GM18868 (cell line): ENCODE measurements around the gene CDK16.

Experiments
- ATAC-seq: cut with Tn5 transposase; IDR thresholded peaks from one replicate; pipeline ENCODE4 v1.9.1; 2021; ENCODE audit warnings: mild to moderate bottlenecking, moderate library complexity; ENCODE audit not compliant: unreplicated experiment

Gene CDK16

DNA sequence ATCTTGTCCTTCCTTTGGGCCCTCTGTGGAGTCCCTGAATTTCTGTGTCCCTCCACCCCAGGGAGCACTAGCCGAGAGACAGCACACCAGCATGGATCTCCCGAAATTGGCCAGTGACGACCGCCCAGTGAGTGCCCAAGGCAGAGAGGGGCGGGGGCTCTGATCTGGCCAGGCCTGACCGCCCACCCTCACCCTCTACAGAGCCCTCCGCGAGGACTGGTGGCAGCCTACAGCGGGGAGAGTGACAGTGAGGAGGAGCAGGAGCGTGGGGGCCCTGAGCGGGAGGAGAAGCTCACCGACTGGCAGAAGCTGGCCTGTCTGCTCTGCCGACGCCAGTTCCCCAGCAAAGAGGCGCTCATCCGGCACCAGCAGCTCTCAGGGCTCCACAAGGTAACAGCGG is 33.2 kb upstream of the CDK16 start:
- no peak for ATAC-seq

DNA sequence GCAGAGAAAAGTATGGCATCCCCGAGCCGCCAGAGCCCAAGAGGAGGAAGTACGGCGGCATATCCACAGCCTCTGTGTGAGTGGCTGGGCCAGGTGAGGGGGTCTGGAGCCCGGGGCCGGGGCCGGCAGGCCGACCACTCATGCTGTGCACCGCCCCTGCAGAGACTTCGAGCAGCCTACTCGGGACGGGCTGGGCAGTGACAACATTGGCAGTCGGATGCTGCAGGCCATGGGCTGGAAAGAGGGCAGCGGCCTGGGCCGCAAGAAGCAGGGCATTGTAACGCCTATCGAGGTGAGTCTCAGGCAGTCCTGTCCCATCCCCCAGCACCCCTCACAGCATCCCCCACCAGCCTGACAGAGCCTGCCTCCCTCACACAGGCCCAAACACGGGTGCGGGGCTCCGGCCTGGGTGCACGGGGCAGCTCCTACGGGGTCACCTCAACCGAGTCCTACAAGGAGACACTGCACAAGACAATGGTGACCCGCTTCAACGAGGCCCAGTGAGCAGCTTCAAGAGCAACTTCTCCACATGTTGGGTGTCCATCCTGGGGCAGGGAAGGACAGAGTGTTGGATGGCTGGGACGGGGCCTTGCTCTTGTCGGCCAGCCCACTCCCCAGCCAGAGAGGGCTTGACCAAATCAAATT is 32.3 kb upstream of the CDK16 start:
- no peak for ATAC-seq

DNA sequence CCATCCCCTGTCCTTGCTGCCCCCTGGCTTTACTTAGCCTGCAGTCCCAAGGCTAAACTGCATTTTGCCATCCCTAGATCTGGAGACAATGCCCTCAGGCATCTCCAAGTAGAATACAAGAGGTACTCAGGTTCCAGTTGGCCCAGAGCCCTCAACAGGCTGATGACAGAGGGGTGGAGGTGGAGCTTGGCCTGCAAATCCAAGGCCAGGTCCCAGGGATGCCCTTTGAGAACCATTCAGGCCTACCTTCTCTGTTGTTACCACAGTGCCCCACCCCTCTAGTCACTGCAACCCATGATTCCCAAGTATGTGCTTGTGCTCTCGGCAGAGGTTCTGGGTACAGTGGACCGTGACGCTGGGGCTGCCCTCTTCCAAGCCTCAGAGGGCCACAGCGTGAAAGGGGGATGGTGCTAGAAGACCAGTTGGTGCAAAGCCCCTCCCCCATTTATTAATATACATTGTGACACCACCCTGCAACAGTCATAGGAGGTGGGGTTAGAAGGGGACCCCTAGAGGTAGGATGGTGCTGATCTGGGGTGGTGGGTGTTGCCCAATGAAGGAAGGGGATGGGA is 31.3 kb upstream of the CDK16 start:
- no peak for ATAC-seq

DNA sequence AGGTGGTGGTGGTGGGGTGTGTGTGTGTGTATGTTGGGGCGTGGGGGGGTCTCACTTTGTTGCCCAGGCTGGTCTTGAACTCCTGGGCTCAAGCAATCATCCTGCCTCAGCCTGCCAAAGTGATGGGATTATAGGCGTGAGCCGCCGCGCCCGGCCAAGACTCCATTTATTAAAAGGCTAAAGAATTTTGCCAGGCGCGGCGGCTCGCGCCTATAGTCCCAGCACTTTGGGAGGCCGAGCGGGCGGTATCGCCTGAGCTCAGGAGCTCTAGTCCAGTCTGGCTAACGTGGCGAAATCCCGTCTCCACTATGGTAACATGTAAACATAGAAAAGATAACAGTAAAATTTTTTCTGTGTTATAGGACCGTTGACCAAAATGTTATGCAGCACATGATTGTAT is 28.6 kb upstream of the CDK16 start:
- ATAC-seq: no peak

DNA sequence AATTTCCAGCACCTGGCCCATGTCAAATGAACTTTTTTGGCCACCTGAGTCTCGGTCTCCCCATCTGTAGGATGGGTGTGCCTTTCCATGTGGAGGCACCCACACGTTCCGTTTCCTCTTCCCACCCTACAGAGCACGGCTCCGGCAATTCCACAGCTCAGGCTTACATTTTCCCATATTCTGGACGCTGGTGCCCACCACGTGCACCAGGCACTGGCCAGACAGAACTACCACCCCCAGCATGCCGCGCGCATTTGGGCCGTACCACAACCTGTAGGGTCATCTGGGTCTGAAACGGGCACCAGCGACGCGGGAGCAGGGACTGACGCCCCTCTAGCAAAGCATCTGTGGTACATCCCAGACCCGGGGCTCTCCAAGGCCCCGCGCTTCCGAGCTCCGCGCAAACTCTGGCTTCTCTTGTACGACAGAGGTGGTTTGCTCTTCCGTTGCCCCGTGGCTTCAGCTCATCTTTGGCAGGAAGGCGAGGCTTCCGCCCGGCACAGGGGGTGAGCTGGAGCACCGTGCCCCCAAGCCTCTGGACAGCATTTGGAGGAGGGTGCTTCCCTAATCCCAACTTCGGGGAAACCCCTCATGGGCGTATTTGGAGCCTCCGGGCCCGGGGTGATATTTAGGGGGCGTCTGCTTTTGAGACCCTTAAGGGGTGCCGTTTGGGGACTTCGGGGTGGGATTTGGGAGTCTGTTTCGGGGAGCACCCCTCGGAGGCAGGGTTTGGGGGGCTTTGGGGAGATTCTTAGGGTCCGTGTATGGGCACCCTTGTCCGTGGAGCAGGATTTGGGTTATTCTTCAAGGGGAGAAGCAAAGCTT is 27.8 kb upstream of the CDK16 start:
- ATAC-seq: peak; percentile 80

DNA sequence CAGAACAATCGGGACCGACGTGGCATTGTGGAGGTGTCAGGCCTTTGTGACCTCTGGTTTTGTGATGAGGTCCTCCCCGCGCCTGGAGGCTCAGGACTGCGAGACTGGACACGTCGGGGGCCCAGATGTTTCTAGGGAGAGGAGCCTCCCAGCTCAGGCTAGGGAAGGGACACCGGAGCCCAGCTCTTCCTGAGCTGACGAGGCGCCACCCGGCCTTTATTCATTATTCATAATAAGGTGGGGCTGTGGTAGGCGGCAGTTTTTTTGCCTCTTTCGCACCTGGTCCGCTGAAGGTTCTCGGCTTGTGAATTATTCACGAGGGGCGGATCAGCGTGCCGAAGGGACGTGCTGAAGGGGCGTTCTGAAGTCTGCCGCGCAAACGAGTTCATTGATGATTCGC is 27.1 kb upstream of the CDK16 start:
- no peak for ATAC-seq

DNA sequence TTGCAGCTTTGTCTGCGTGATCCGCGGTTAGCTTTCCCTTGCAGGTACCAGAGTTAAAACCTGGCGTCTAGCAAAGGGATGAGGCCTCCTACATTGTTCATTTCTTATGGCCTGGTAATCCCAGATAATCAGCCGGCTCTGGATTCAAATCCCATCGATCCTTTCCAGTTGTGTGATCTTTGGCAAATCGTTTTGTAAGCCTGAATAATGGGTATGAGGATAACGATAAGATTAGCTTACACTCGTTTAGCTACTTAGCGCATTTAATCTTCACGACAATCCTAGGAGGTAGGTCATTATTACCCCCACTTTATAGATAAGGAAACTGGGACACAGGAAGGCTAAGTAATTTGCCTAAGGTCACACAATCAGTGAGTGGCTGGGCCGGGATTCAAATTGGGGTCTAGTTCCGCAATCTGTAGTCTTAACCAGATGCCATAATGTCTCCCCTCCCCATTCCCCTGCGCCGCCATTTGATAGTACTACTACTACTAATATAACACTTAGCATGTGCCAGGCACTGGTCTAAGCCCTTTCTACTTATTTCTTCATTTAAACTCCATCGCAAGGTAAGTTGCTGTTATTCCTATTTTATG is 26.6 kb upstream of the CDK16 start:
- ATAC-seq: no peak

DNA sequence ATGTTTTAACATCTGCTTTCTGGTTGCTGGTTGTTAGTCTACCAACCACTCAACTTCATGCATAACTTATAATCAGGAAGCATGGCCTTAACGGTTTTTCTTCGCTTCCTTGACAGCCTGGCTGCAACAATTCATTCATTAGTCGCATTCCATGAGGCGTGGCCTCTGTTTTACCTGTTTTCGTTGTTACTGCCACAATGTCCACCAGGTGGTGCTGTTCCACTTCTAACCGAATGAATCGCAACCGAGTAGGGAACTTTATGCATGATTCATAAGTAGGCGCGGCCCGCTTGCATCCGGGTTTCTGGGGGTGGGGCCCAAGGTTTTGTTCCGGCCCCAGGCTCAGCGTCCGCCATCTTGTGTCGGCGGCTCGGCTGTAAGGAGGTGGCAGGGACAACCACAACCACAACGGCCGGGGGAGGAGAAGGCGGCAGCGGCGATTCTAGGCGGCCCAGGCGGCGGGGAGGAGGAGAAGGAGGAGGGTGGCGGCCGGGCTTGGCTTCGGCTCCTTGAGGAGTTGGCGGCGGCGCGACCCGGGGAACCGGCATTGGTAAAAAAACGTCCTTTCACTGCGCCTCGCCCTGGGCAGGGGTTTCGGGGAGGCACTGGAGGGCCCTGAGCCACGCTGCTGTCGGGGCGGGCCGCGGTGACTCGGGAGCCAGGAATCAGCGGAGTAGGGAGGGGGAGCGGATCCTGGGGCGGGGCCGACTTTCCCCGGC is 24.8 kb upstream of the CDK16 start, which contains the start of gene UBA1:
Gene UBA1, plus strand, starts transcription at position 355 of the 719 bp plus-strand sequence. CDS start 4,974 bp downstream, outside the sequence.
- ATAC-seq: peak; percentile 69

DNA sequence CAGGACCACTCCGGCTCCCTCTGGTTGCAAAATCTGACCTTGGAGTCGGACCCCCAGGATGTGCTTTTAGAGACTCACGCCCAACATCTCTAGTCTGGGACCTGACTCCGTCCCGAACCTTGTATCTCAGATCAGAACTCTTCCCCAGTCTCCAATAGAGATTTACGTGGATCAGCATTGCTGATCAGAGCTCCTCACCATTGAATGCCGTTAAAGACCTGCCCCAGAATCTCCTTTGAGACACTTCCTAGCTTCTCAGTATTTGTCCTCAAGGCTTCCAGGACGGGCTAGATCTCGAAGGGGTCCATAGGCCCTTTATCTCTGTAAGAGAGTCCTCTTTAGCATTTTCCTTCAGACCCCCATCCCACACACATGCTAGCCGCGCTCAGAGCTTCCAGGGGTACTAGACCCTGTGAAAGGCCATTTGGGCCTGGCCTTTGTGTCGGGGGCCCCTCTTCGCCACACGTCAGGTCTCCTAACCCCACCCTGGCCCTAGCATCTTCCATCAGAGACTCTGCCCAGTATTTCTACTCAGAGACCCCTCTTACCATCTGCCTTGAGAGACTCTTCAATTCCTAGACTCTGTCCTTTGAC is 24.2 kb upstream of the CDK16 start:
- ATAC-seq: no peak

DNA sequence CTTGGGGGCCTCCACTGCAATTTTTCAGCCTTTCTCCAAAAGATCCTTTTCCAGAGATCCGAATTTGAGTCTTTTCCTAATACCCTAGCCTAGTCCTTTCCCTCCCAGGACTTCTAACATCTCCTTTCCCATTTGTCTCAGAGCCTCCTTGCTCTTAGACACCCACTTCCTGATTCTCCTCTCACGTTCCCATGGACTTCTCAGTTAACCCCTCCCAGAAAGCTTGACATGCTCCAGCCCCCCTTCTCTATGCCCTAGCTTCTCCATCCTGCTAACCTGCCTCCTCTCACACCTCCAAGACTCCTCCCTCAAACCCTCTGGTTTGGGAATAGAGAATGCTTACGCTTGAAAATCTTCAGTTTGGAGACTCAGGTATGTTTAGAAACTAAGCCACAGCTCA is 22.4 kb upstream of the CDK16 start:
- no peak for ATAC-seq

DNA sequence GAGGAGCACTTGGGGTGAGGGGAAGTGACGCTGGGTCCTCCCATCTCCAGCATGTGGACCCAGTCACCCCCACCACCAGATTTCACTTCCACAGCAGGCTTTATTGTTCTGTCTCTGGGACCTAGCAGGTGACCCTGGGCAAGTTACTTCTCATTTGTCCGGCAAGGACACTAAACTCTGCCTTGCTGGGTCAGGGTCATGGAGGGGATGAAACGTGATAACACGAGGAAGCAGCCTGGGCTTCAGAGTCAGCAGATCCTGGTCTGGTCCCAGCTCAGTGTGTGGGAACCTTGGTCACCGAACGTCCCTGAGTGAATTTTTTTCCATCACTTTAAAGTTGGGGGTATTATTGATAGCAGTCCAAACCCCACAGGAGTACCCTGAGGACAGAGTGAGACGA is 21.0 kb upstream of the CDK16 start:
- ATAC-seq: no peak

DNA sequence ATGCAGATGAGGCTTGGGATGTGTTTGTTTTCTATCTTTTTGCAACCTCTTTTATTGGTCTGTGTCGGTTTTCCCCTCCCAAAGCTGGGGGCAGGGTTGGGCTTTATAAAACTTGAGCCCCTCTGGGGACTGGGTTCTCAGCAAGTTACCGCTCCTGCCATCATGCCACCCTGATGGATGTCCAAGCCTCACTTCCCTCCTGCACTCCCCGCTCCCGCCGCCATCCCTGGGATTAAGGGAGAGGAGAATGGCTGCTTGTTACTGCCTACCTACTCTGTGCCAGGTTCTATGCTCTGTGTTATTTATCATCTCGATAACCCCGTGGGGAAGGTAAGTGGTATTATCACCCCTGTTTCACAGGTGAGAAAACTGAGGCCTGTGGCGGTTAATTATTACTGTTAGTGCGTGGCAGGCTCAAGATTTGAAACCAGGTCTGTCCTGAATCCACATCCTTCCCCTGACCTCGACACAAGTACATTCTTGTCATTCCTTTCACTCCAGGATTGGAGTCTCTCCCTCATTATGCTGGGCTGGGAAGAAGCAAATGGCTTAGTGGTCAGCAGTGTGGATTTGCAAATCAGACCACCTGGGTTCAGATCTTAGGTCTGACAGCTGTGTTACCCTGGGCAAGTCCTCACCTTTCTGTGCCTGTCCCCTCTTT is 20.3 kb upstream of the CDK16 start:
- ATAC-seq: no peak

DNA sequence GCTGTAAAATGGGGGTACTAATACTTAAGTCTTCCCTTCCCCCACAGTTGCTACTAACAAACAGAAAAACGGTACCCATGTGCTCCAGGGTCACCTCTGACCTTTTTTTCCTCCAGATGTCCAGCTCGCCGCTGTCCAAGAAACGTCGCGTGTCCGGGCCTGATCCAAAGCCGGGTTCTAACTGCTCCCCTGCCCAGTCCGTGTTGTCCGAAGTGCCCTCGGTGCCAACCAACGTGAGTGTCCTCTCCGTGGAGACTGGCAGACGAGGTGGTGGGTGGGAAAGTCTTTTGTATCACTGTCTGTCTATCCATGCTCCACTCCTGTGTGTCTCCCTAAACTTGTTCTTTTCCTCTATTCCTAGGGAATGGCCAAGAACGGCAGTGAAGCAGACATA is 19.8 kb upstream of the CDK16 start:
- no peak for ATAC-seq

DNA sequence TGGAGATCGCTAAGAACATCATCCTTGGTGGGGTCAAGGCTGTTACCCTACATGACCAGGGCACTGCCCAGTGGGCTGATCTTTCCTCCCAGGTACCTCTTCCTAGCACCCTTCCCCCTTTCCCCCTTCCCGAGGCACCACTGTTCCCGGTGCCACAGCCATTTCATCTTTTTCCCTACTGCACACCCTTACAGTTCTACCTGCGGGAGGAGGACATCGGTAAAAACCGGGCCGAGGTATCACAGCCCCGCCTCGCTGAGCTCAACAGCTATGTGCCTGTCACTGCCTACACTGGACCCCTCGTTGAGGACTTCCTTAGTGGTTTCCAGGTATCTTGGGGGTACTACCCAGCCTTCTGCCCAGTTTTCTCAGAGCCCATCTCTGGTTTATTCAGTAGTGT is 19.2 kb upstream of the CDK16 start:
- no peak for ATAC-seq

DNA sequence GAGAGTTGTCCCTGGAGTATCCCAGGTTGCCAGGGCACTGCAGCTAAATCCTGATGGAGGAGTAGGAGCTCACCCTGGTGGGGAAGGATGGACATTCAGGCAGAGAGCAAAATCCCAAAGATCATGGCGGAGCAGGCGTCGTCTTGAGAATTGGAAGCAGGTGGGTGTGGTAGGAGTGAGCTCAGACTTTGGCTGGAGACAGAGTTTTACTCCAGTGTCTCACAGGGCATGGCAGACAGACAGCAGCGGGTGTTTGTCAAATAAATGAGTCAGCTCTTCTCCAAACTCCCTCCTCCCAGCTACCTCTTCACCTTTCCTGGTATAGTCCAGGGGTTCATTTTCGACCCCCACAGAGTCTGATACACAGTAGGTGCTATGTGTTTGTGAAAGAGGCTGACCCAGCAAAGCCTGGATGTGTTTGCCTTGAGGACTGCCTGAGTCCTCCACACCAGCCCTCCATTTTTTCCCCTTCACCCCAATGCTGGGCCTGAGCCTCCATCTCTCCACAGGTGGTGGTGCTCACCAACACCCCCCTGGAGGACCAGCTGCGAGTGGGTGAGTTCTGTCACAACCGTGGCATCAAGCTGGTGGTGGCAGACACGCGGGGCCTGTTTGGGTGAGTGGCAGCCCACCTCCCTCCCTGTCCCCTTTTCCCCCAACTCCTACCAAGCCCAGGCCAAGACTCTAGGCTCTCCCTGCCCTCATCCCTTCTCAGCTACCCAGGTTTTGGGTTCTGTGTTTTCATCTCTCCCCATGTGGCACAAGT is 17.9 kb upstream of the CDK16 start:
- no peak for ATAC-seq

DNA sequence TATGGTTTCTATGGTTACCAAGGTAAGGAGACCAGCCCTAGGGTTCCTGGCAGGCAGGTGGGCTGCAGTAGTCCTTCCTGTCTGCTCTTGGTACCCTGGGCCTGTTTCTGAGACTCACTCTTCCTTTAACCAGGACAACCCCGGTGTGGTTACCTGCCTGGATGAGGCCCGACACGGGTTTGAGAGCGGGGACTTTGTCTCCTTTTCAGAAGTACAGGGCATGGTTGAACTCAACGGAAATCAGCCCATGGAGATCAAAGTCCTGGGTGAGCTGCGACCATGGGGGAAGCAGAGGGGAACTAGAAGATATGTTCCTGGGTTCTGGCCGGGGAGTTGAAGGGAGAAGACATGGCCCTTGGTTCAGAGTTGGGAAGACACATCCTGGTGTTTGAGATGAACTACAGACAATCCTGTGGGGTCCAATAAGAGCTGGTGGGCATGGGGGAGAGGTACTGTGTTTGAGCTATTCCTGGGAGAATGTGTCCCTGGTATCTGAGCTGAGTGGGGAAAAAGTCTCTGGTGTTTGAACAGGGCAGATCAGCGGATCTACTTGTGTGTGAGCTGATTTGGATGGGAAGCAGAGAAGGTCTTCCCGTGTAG is 17.0 kb upstream of the CDK16 start:
- ATAC-seq: no peak

DNA sequence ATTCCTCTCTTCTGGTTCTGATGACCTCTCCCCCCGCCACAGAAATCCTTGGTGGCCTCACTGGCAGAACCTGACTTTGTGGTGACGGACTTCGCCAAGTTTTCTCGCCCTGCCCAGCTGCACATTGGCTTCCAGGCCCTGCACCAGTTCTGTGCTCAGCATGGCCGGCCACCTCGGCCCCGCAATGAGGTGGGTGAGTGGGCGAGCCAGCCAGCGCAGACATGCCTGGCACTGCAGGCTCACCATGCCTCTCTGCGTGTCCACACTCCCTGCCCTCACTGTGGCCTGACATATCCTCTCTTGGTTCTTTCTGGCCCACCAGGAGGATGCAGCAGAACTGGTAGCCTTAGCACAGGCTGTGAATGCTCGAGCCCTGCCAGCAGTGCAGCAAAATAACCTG is 16.2 kb upstream of the CDK16 start:
- ATAC-seq: no peak

DNA sequence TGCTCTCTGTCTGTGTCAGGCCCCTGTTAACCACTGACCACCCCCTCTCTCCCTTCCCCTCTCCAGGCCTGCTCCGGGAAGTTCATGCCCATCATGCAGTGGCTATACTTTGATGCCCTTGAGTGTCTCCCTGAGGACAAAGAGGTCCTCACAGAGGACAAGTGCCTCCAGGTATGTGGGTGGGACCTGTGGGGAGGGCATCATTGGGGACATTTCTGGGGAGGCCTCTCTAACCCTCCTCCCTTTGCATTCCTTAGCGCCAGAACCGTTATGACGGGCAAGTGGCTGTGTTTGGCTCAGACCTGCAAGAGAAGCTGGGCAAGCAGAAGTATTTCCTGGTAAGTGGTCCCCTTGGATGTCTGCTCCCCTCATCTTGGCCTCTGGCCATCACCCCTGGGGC is 15.6 kb upstream of the CDK16 start:
- ATAC-seq: no peak

DNA sequence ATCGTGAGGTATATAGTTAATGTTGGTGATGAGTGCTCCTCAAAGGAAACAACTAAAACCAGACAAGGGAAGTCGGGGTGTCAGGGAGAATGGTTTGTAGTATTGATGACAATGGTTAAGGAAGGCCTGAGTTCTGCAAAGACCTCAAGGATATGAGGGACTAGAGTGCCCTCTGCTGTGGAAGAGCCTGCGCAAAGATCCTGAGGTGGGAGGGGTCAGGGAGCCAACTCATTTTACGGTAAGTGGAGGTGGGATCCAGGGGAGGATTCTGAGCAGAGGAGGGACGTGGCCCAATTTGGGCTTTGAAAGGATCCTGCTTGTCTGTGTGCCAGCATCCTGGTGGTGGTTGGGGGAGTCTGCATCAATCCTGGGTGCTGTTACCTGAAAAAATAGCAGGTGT is 13.5 kb upstream of the CDK16 start:
- no peak for ATAC-seq
